Measurements from ENCODE around the gene FTCD.

The FTCD gene

DNA sequence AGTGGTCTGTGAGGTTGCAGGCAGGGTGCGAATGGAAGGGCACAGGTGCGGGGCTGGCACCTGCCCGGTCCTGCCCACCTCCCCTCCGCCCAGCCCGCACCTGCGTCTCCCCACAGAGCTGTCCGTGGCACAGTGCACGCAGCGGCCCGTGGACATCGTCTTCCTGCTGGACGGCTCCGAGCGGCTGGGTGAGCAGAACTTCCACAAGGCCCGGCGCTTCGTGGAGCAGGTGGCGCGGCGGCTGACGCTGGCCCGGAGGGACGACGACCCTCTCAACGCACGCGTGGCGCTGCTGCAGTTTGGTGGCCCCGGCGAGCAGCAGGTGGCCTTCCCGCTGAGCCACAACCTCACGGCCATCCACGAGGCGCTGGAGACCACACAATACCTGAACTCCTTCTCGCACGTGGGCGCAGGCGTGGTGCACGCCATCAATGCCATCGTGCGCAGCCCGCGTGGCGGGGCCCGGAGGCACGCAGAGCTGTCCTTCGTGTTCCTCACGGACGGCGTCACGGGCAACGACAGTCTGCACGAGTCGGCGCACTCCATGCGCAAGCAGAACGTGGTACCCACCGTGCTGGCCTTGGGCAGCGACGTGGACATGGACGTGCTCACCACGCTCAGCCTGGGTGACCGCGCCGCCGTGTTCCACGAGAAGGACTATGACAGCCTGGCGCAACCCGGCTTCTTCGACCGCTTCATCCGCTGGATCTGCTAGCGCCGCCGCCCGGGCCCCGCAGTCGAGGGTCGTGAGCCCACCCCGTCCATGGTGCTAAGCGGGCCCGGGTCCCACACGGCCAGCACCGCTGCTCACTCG is 23.3 kb downstream of the FTCD start:
- DNase-seq = no peak

- DNase-seq = no peak
These were observed 23.9 kb downstream of the FTCD start for GRCh38 chr21:46131588-46131837.

DNA sequence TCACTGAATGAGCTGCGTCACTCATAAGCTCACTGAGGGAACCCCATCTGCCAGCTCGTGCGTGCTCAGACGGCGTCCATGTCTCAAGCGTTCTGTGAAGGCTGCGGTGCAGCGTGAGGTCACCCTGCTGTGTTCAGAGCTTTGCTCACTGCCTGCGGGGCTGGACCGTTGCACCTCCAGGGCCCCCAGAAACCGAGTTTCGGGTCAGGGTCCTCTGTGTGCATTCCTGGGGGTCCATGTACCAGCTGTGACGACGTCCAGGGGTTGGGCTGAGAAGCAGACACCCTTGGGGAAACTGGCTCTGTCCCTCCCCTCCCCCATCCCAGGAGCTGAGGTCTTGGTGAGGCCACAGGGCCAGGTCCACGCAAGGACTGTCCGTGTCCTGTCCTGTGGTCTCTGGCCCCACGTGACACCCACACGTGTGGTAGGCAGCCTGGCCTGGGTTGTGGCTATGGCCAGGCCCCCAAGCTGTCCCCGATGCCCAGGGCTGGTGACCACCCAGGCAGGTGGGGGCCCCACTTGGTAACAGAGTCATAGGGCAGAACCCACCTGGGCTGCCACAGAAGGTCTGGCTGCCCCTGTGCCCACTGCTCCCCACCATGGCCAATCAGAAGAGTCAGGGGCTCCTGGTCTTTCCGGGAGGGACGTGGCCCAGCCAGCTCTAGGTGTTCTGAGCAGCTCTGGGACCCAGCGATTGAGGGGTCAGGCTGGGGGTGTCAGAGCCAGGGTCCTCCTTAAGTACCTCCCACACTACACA is 24.4 kb downstream of the FTCD start:
- DNase-seq = no peak

DNA sequence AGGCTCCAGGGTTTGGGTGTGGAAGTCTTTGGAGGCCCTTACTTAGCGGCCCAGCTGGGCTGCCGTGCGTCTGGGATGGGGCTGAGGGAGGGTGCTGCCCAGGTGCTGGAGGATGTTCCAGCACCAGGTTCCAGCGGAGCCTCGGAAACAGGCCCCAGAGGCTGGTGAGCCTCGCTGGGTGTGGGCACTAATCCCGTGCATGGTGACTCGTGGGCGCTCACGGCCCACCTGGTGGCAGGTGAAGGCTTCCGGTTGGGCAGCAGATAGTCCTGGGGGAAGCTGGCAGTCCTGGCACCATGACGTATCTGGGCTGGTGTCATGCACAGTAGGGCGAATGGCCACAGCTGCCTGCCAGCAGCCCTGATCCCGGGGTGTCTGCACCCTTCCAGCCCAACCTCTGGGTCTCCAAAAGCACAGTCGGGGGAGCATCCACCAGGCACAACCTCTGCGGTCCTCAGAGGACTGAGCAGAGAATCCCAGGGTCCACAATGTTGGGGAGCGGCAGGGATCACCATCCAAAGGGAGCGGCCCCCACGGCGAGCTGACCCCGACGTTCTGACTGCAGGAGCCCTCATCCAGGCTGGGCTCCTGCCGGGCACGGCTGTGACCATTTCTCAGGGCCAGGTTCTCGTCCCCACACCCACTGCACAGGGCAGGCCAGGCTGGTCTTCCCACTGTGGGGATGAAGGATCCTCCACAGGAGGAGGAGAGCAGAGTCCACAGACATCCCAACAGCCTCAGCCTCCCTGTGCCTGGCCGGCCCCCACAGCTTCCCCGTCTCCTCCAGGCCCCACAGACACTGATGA is 25.3 kb downstream of the FTCD start:
- DNase-seq = no peak

DNA sequence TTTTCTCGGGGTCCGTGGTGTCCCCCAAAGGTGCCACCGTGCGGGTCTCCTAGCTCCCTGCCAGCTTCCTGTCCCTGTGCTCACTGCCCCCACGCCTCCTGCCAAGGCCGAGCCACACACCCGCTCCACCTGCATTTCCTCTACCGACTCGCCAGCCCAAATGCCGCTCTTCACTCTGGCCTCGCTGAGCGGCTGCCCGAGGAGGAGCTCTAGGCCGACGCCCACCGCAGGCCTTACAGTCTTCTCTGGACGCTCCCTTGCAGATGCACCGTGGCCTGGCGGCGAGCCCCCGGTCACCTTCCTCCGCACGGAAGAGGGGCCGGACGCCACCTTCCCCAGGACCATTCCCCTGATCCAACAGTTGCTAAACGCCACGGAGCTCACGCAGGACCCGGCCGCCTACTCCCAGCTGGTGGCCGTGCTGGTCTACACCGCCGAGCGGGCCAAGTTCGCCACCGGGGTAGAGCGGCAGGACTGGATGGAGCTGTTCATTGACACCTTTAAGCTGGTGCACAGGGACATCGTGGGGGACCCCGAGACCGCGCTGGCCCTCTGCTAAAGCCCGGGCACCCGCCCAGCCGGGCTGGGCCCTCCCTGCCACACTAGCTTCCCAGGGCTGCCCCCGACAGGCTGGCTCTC is 26.3 kb downstream of the FTCD start:
- no peak for DNase-seq

DNA sequence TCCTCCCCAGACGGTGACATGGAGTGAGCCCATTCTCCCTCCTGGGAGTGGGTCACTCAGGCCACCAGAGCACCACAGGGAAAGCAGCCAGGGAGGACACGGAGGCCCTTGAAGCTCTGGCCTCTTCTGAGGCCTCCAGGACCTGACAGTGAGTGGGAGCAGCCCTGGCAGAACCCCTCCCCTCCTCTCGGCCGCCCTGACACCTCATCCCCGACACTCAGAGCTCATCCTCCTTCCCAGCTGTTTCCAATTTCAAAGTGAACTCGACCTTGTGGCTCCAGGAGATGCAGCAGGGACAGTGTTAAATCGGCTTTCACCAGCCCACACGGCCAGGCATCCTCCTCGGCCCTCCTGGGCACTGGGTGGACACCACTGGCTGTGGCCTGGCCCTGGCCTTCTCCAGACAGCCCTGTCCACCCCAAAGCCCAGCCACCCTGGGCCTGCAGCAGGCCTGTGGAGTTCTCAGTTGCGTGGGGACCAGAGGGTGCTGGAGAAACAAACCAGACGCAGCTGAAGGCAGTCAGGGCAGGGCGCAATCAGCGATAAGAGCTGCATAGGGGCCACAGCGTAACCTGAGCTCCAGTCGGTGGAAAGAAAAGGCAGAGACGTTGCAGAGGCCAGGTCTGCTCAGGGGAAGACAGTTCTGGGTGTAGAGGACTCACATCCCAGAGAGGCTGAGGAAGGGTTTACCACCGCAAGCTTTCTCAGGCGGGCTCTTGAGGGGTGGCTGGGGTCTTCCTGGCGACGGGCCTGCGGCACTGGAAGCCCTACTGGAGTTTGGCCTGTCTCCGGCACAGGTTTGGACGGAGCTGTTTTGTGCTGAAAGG is 27.1 kb downstream of the FTCD start:
- no peak for DNase-seq

DNA sequence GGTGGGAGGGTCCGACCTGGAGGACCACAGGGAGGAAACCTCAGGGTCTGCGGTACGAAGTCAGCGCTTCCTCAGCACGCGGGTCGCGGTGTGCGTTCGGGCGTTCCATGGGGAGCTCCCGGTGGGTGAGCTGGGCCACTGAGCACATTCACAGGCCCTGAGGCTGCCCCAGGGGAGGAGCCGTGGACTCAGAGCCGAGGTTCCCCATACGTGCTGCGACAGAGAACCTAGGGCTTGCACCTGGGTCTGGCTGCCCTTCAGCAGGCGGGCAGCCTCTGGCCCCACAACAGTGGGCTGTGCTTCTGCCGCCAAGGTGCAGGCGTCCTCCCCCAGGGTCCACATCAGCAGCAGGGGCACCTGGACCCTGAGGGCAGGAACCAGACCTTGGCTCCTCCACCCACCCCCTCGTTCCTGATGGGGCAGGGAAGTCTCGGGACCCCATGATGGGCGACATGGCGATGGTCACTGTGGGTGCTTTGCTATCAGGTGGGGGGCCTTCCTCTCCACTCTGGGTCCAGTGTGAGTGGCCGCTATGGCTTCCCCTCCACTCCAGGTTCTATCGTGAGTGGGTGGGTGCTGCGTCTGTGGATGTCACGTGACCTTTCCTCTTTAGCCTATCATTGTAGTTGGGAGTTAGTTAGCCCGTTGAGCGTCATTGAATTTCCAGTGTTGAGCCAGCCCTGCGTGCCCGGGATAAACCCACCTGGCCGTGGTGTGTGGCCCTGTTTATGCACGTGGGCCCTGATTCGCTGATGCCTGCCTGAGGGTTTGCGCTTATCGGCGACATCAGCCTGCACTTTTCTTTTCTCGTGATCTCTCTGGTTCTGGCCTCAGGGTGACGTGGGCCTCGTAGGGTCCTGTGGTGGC is 27.9 kb downstream of the FTCD start:
- DNase-seq = no peak

GRCh38 chr21:46126309-46127238 is 28.8 kb downstream of the FTCD start:
- no peak for DNase-seq

- no peak for DNase-seq
These were observed 29.5 kb downstream of the FTCD start for GRCh38 chr21:46125846-46126301.

- no peak for DNase-seq
These were observed 30.2 kb downstream of the FTCD start for GRCh38 chr21:46124926-46125845.

GRCh38 chr21:46124083-46124925 is 31.1 kb downstream of the FTCD start:
- DNase-seq = no peak

GRCh38 chr21:46122758-46123683 is 32.4 kb downstream of the FTCD start:
- no peak for DNase-seq

GRCh38 chr21:46122237-46122671 is 33.1 kb downstream of the FTCD start:
- no peak for DNase-seq

- no peak for DNase-seq
These were observed 33.8 kb downstream of the FTCD start for GRCh38 chr21:46121286-46122221.

Data from NCI-H526 (cell line).